Mucosa of stomach (tissue), 1 donor: ENCODE measurements around the gene TBC1D2B.

Experiments
- H3K27me3 ChIP-seq: one replicate; pipeline ENCODE4 v1.7.0; 2013; ENCODE audit warnings: mild to moderate bottlenecking, low read length; ENCODE audit not compliant: control insufficient read depth, insufficient read depth
- H3K36me3 ChIP-seq: one replicate; pipeline ENCODE4 v1.7.0; 2013; ENCODE audit warnings: low read length; ENCODE audit not compliant: control insufficient read depth, insufficient read depth
- H3K4me1 ChIP-seq: one replicate; pipeline ENCODE4 v1.7.0; 2013; ENCODE audit warnings: mild to moderate bottlenecking, low read length; ENCODE audit not compliant: control insufficient read depth, insufficient read depth
- H3K4me3 ChIP-seq: one replicate; pipeline ENCODE4 v1.7.0; 2013; ENCODE audit warnings: low read length
- H3K9ac ChIP-seq: one replicate; pipeline ENCODE4 v1.7.0; 2013; ENCODE audit warnings: mild to moderate bottlenecking, low read length, moderate library complexity
- H3K9me3 ChIP-seq: one replicate; pipeline ENCODE4 v1.7.0; 2013; ENCODE audit warnings: mild to moderate bottlenecking, low read length, moderate library complexity; ENCODE audit not compliant: control insufficient read depth
- donor health status: Pancreatic carcinoma.

Gene TBC1D2B

GRCh38 chr15:78047761-78048627, 29.5 kb downstream of the TBC1D2B start:
- H3K4me1 ChIP-seq: peaks cover 49% of the 10 kb centered on the region
- H3K9ac ChIP-seq: no peak overlapping the region
- no peak overlapping the region for H3K4me3 ChIP-seq

GRCh38 chr15:78046796-78047341, 30.6 kb downstream of the TBC1D2B start:
- peaks cover 39% of the 10 kb centered on the region for H3K4me1 ChIP-seq
- no peak overlapping the region for H3K4me3 ChIP-seq
- no peak overlapping the region for H3K9ac ChIP-seq
- no peaks in the 10 kb centered on the region for H3K36me3 ChIP-seq
- H3K27me3 ChIP-seq: no peaks in the 10 kb centered on the region
- no peaks in the 10 kb centered on the region for H3K9me3 ChIP-seq

More at GRCh38 chr15:78047761-78048627, 29.5 kb downstream of the TBC1D2B start:
- H3K27me3 ChIP-seq: no peaks in the 10 kb centered on the region
- H3K9me3 ChIP-seq: no peaks in the 10 kb centered on the region
- H3K36me3 ChIP-seq: no peaks in the 10 kb centered on the region

DNA sequence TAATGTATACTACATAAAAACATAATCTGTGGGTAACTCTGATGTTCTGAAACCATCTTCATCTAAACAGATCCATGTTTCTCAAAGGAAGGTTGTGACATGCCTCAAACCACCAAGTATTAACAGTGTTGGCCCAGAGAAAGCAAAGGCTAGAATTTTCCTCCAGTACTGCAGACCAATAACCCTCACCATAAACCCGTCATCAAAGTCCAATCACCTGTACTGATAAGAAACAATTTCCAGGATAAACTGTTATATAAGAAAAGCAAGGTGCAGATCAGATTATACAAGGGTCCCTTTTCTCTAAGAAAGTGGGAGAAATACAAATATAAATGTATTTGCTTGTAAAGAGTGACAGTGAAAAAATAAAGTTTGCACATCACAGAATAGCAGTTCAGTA, 32.3 kb downstream of the TBC1D2B start:
- H3K9ac ChIP-seq: no peak overlapping the region
- H3K4me1 ChIP-seq: peaks cover 23% of the 10 kb centered on the region
- H3K4me3 ChIP-seq: no peak overlapping the region
- no peaks in the 10 kb centered on the region for H3K27me3 ChIP-seq
- H3K36me3 ChIP-seq: no peaks in the 10 kb centered on the region
- no peaks in the 10 kb centered on the region for H3K9me3 ChIP-seq

- no peak overlapping the region for H3K9ac ChIP-seq
- no peaks in the 10 kb centered on the region for H3K27me3 ChIP-seq
- H3K36me3 ChIP-seq: no peaks in the 10 kb centered on the region
- H3K4me1 ChIP-seq: peaks cover 23% of the 10 kb centered on the region
- H3K4me3 ChIP-seq: no peak overlapping the region
- H3K9me3 ChIP-seq: no peaks in the 10 kb centered on the region
Observed at GRCh38 chr15:78044407-78045155, 32.9 kb downstream of the TBC1D2B start.

DNA sequence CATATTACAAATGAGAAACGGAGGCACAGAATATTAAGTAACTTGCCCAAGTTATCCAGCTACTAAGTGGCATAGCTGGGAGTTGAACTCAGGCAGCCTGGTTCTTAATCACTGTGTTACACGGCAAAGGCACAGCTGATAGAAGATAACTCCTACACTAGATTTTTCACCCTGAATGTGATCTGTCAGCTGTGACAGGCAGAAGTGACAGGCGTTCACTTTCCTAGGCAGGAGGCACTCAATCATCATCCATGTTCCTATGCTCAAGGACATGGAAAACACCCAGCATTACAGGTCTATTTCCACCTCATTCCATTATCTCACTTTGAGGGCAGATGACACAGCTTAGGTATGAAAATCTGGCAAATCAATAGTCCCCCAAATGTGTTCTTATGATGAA, 35.6 kb downstream of the TBC1D2B start:
- H3K4me3 ChIP-seq: no peak overlapping the region
- no peaks in the 10 kb centered on the region for H3K27me3 ChIP-seq
- H3K9me3 ChIP-seq: no peaks in the 10 kb centered on the region
- H3K9ac ChIP-seq: no peak overlapping the region
- H3K36me3 ChIP-seq: no peaks in the 10 kb centered on the region
- peaks cover 6% of the 10 kb centered on the region for H3K4me1 ChIP-seq

DNA sequence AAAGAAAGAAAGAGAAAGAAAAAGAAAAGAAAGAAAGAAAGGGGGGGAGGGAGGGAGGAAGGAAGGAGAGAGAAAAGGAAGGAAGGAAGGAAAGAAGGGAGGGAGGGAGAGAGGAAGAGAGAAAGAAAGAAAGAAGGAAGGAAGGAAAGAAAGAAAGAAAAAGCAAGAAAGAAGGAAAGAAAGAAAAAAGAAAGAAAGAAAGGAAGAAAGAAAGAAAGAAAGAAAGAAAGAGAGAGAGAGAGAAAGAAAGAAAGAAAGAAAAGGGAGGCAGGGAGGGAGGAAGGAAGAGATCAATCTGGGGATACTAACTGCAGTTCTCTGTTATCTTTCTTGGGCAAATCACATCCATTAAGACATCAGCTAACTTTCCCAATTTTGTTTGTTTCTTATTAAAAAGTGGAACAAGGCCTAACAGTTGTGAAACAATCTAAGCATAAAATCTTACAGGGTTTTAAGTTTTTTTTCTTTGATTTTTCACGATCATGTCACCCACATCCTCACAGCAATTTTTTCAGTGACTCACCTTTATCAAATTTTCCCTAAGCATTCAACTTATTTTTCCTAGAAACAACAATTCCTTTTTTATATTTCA, 36.8 kb downstream of the TBC1D2B start:
- Histone ChIP-seq H3K4me1 (peaks cover 7% of the 10 kb centered on the region), H3K36me3 (no peaks in the 10 kb centered on the region), H3K9ac (no peak overlapping the region), H3K9me3 (no peaks in the 10 kb centered on the region), H3K4me3 (no peak overlapping the region), H3K27me3 (no peaks in the 10 kb centered on the region)

DNA sequence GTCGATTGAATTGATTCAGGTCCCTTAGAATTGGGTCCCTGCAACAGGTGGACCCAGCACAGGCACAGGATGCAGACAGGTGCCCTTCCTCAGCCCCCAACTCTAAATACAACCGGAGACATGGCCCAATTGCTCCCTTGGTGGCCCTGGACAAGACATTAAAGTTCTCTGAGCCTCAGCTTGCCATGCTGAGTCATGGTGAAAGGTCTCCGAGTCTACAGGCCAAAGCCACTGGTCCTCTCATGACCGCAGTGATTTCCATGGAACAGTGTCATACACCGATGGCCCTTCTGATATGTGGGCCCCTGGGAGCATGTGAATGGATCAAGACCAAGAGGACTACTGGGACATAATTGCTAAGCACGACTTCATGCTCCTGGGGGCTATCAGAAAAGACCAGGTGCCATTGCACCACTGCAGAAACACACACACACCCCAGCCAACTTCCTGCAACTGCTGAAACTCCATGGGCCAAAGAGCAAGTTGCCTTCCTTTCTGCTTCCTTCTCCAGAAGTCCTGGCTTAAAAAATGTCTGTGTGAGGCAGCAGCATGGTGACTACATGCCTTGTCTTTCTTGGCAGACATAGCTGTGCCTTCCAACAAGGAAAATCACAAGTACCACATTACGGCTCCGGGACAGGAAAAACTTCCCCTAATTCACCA, 38.8 kb downstream of the TBC1D2B start:
- H3K27me3 ChIP-seq: no peaks in the 10 kb centered on the region
- H3K4me1 ChIP-seq: peaks cover 23% of the 10 kb centered on the region
- H3K36me3 ChIP-seq: no peaks in the 10 kb centered on the region

GRCh38 chr15:78037779-78038305, 39.7 kb downstream of the TBC1D2B start:
- H3K9ac ChIP-seq: no peak overlapping the region
- H3K4me3 ChIP-seq: no peak overlapping the region
- H3K36me3 ChIP-seq: no peaks in the 10 kb centered on the region
- no peaks in the 10 kb centered on the region for H3K9me3 ChIP-seq
- H3K4me1 ChIP-seq: peaks cover 23% of the 10 kb centered on the region
- no peaks in the 10 kb centered on the region for H3K27me3 ChIP-seq

More for the DNA sequence above, 38.8 kb downstream of the TBC1D2B start:
- no peak overlapping the region for H3K9ac ChIP-seq
- no peak overlapping the region for H3K4me3 ChIP-seq
- H3K9me3 ChIP-seq: no peaks in the 10 kb centered on the region

DNA sequence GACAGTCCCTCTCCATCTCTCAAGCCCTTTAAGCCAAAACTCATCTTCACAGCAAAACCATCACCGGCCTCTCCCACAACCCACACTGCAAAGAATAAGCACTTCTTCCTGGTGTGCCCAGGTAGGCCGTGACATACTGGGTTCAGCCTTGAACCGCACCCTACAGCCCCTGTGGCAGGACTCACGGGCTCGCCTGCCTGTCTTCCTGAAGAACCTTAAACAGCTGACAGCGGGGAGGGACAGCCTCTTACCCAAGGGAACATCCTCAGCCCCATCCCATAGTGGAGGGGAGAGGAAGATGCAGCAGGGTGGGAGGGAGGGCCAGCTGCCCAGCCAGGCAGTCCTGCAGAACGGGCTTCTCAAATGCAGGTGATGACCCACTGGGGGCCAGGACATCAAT, 40.2 kb downstream of the TBC1D2B start:
- Histone ChIP-seq H3K9me3 (no peaks in the 10 kb centered on the region), H3K36me3 (no peaks in the 10 kb centered on the region), H3K9ac (no peak overlapping the region), H3K4me1 (peaks cover 23% of the 10 kb centered on the region), H3K27me3 (no peaks in the 10 kb centered on the region), H3K4me3 (no peak overlapping the region)

DNA sequence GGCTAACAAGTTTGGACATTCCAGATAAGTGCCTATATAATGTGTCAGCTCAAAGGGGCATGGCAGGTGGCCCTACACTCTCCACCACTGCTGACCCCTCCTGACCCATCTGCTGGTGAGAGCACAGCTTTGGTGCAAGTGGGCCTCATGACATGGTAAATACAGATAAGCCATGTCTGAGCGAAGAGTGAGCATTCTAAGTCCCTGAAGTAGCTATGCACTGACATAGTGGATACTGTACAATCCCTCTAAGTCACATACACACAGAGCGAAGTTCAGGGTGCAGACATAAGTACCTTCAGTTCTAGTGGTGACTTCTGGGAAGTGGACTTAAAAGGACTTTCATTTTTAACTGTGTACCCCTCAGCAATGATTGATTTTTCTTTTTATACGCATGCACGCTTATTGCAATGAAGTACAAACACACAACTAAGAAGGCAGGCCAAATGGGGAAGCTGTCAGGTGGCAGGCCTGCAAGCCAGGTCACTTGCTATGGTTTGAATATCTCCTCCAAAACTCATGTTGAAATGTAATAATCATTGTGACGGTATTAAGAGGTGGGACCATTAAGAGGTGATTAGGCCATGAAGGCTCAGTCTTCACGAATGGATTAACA, 41.5 kb downstream of the TBC1D2B start:
- H3K36me3 ChIP-seq: no peaks in the 10 kb centered on the region
- H3K9ac ChIP-seq: no peak overlapping the region
- no peak overlapping the region for H3K4me3 ChIP-seq
- H3K4me1 ChIP-seq: peaks cover 23% of the 10 kb centered on the region
- H3K27me3 ChIP-seq: no peaks in the 10 kb centered on the region
- H3K9me3 ChIP-seq: no peaks in the 10 kb centered on the region

GRCh38 chr15:78035321-78035751, 42.2 kb downstream of the TBC1D2B start:
- Histone ChIP-seq H3K9ac (peak overlapping the region; percentile 9), H3K36me3 (no peaks in the 10 kb centered on the region)

More at GRCh38 chr15:78035321-78035751, 42.2 kb downstream of the TBC1D2B start:
- H3K9me3 ChIP-seq: no peaks in the 10 kb centered on the region
- H3K4me3 ChIP-seq: no peak overlapping the region
- H3K27me3 ChIP-seq: no peaks in the 10 kb centered on the region
- peaks cover 23% of the 10 kb centered on the region for H3K4me1 ChIP-seq
